Measurements from ENCODE around the gene JAM2. TPM values are rescaled to one million over a fixed set of nuclear protein-coding genes. Genes with fewer than 3 reads are reported as not detected.

Gene JAM2
- polyA plus RNA-seq, 1 donor from 2014 or later, result 1.1 TPM

DNA sequence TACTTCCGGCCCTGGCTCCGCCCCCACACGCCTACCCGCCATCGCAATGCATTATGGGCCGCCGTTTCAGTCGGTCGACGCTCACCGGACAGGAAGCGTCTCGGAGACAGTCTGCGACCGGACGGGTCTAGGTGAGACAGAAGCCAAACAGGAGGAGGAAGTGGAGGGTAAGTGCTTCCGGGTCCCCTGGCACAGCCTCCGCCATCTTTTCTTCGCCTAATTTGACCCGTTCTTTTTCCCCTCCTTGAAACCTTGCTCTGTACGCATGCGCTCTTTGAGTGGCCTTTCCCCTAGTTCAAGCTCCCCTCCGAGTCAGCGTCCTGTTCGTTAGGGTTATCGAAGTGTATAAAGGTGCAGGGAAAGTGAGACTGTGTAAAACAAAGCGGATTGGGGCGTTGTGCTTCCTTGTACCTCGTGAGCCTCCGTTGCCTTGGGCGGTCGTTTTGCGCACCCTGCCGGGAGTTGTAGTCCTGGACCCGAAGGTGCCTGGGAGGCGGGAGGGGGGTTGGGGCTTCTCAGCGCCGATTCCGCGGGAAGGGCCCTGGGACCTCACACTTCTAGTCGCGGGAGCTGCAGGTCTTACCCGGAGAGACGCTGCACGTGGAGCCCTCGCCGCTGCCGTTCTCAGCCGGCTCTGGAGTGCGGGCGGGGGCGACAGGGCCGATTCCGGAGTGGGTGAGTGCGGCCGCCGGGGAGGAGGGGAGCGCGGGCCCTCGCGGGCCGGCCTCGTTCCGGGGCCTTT lies 96.0 kb downstream of the JAM2 start, which contains the start of the genes ATP5PF and GABPA:
TSS of gene ATP5PF (minus strand) at position 1 of the 742 bp plus-strand sequence. CDS start 5,110 bp downstream, outside the sequence.
TSS of gene GABPA (plus strand) at position 69 of the 742 bp plus-strand sequence. CDS start 6,627 bp downstream, outside the sequence.
- peak within 1 kb of the TSS; percentile 88 for H3K4me3 ChIP-seq (ENCODE audit: low read length)
- no peaks in the 10 kb centered on the region for H3K36me3 ChIP-seq (ENCODE audit: insufficient read depth, low read length)
- peak within 1 kb of the TSS; percentile 99 for H3K27ac ChIP-seq (ENCODE audit: low read length)
- no peaks in the 10 kb centered on the region for H3K9me3 ChIP-seq (ENCODE audit: low read length)
- H3K9me2 ChIP-seq (ENCODE audit: insufficient read depth, low read length), result no peaks in the 10 kb centered on the region
- H4K20me1 ChIP-seq (ENCODE audit: insufficient read depth), result no peaks in the 10 kb centered on the region
- TF ChIP-seq, protein P1, sequence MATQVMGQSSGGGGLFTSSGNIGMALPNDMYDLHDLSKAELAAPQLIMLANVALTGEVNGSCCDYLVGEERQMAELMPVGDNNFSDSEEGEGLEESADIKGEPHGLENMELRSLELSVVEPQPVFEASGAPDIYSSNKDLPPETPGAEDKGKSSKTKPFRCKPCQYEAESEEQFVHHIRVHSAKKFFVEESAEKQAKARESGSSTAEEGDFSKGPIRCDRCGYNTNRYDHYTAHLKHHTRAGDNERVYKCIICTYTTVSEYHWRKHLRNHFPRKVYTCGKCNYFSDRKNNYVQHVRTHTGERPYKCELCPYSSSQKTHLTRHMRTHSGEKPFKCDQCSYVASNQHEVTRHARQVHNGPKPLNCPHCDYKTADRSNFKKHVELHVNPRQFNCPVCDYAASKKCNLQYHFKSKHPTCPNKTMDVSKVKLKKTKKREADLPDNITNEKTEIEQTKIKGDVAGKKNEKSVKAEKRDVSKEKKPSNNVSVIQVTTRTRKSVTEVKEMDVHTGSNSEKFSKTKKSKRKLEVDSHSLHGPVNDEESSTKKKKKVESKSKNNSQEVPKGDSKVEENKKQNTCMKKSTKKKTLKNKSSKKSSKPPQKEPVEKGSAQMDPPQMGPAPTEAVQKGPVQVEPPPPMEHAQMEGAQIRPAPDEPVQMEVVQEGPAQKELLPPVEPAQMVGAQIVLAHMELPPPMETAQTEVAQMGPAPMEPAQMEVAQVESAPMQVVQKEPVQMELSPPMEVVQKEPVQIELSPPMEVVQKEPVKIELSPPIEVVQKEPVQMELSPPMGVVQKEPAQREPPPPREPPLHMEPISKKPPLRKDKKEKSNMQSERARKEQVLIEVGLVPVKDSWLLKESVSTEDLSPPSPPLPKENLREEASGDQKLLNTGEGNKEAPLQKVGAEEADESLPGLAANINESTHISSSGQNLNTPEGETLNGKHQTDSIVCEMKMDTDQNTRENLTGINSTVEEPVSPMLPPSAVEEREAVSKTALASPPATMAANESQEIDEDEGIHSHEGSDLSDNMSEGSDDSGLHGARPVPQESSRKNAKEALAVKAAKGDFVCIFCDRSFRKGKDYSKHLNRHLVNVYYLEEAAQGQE (IDR thresholded peaks at IDR 0.05; ENCODE audit: borderline replicate concordance), result peak; percentile 35
- peak; percentile 66 for TF ChIP-seq EP300 (conservative IDR thresholded peaks at IDR 0.05; ENCODE audit: poor library complexity, severe bottlenecking)
- peak; percentile 28 for TF ChIP-seq SMC3 (conservative IDR thresholded peaks at IDR 0.05; ENCODE audit: poor library complexity)
- TF ChIP-seq EZH2 (IDR thresholded peaks at IDR 0.05; ENCODE audit: borderline replicate concordance, insufficient read depth, low read length, poor library complexity, severe bottlenecking), result no peak
- no peak for TF ChIP-seq RAD21 (conservative IDR thresholded peaks at IDR 0.05)
- TF ChIP-seq, protein P2, sequence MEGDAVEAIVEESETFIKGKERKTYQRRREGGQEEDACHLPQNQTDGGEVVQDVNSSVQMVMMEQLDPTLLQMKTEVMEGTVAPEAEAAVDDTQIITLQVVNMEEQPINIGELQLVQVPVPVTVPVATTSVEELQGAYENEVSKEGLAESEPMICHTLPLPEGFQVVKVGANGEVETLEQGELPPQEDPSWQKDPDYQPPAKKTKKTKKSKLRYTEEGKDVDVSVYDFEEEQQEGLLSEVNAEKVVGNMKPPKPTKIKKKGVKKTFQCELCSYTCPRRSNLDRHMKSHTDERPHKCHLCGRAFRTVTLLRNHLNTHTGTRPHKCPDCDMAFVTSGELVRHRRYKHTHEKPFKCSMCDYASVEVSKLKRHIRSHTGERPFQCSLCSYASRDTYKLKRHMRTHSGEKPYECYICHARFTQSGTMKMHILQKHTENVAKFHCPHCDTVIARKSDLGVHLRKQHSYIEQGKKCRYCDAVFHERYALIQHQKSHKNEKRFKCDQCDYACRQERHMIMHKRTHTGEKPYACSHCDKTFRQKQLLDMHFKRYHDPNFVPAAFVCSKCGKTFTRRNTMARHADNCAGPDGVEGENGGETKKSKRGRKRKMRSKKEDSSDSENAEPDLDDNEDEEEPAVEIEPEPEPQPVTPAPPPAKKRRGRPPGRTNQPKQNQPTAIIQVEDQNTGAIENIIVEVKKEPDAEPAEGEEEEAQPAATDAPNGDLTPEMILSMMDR (IDR thresholded peaks at IDR 0.05; ENCODE audit: poor library complexity, severe bottlenecking), result no peak
- TF ChIP-seq POLR2AphosphoS5 (IDR thresholded peaks at IDR 0.05), result peak; percentile 43
- TF ChIP-seq TAF1 (IDR thresholded peaks at IDR 0.05; ENCODE audit: low read depth), result no peak
- peak; percentile 88 for TF ChIP-seq MXI1 (conservative IDR thresholded peaks at IDR 0.05; ENCODE audit: poor library complexity, severe bottlenecking)
- H3K27me3 ChIP-seq (ENCODE audit: insufficient read depth, low read depth, low read length), result no peaks in the 10 kb centered on the region
- peak within 1 kb of the TSS; percentile 83 for H2AFZ ChIP-seq (ENCODE audit: low read depth, low read length)
- H3K4me2 ChIP-seq (ENCODE audit: low read length), result peak within 1 kb of the TSS; percentile 99
- peak within 1 kb of the TSS; percentile 90 for H3K9ac ChIP-seq (ENCODE audit: low read length)
- H3F3A ChIP-seq (ENCODE audit: insufficient read depth, low read length, poor library complexity, severe bottlenecking), result no peaks in the 10 kb centered on the region
- H3K79me2 ChIP-seq (replicated peaks; ENCODE audit: insufficient read depth, low read length), result peaks cover 80% of the 10 kb centered on the region

DNA sequence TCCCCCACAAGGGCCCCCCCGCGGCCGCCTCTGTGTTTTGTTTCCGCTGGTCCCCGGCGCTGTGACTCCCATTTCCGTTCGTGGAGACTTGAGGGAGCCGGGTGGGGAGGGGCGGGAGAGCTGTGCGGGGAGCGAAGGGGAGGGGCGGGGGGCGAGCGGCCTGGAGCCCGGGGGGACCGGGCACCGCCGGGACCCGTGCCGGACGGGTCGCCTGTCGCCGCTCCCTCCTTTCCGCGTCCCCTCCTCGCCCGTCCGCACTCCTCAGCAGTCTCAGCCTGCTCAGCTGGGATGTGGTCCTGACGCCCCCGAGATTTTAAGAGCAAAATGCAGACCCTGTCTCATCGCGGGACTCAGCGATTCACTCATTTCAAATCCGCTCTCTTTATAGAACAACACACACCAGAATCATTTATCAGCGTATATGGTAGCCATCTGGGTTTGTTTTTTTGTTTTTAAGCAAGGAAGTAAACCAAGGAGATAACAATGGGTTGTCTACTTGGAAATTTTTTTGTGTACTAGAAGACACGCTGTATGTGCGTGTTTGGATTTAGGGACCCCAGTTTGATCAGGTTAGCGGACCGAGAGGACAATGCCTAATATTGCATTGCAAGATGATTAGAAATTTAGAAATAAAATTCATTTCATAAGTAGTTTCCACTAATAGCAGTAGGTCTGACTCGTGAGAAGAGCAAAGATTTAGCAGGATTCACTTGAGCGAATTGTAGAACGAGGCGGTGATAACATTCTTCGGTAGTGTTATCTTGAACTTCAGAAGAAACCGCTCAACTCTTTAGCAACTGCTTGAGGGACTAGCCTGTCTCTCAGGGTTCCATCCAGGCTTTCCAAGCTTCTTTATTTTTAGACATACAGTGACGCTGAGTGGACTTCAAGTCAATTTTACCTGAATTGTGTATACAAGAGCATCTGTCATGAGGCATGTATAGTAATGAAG lies 96.9 kb downstream of the JAM2 start:
- Histone ChIP-seq H3K27me3 (ENCODE audit: insufficient read depth, low read depth, low read length) (no peaks in the 10 kb centered on the region), H3F3A (ENCODE audit: insufficient read depth, low read length, poor library complexity, severe bottlenecking) (no peaks in the 10 kb centered on the region), H2AFZ (ENCODE audit: low read depth, low read length) (peak overlapping the region; percentile 41), H3K9ac (ENCODE audit: low read length) (peak overlapping the region; percentile 90), H3K27ac (ENCODE audit: low read length) (peak overlapping the region; percentile 99), H3K4me2 (ENCODE audit: low read length) (peak overlapping the region; percentile 99), H3K9me3 (ENCODE audit: low read length) (no peaks in the 10 kb centered on the region), H3K36me3 (ENCODE audit: insufficient read depth, low read length) (no peaks in the 10 kb centered on the region), H3K4me3 (ENCODE audit: low read length) (peak overlapping the region; percentile 88), H3K9me2 (ENCODE audit: insufficient read depth, low read length) (no peaks in the 10 kb centered on the region), H4K20me1 (ENCODE audit: insufficient read depth) (no peaks in the 10 kb centered on the region), H3K79me2 (replicated peaks; ENCODE audit: insufficient read depth, low read length) (peaks cover 77% of the 10 kb centered on the region)
- TF ChIP-seq MXI1 (conservative IDR thresholded peaks at IDR 0.05; ENCODE audit: poor library complexity, severe bottlenecking), result peak; percentile 32
- TF ChIP-seq TAF1 (IDR thresholded peaks at IDR 0.05; ENCODE audit: low read depth), result no peak
- no peak for TF ChIP-seq EZH2 (IDR thresholded peaks at IDR 0.05; ENCODE audit: borderline replicate concordance, insufficient read depth, low read length, poor library complexity, severe bottlenecking)
- TF ChIP-seq, protein P2 (IDR thresholded peaks at IDR 0.05; ENCODE audit: poor library complexity, severe bottlenecking), result no peak
- no peak for TF ChIP-seq EP300 (conservative IDR thresholded peaks at IDR 0.05; ENCODE audit: poor library complexity, severe bottlenecking)
- TF ChIP-seq RAD21 (conservative IDR thresholded peaks at IDR 0.05), result peak; percentile 29
- TF ChIP-seq, protein P1 (IDR thresholded peaks at IDR 0.05; ENCODE audit: borderline replicate concordance), result no peak
- TF ChIP-seq POLR2AphosphoS5 (IDR thresholded peaks at IDR 0.05), result peak; percentile 4
- no peak for TF ChIP-seq SMC3 (conservative IDR thresholded peaks at IDR 0.05; ENCODE audit: poor library complexity)
